Activated CD4-positive, CD25-positive, alpha-beta regulatory T cell treated with anti-CD3 and anti-CD28 coated beads, Interleukin-2, amount 50 U/mL, for 72 hours (primary cell): ENCODE data around the gene USP24.
A peak's percentile ranks its signal among the peaks of the same experiment; 100 is the strongest.

Experiments used
- DNase-seq: peaks from one replicate; pipeline ENCODE4 v3.0.0; 2021

USP24 gene

GRCh38 chr1:55021942-55022546 lies 193.1 kb downstream of the USP24 start:
- DNase-seq: peak; percentile 75

- no peak for DNase-seq
These were observed 196.8 kb downstream of the USP24 start for GRCh38 chr1:55018395-55018794.
